GM21515 (cell line): ENCODE data around the gene LMX1B.
"Not testable (repeated sequence)": the region's sequence is repeated elsewhere in the genome, so short reads cannot be mapped to it uniquely, and the experiment has no call there.

Experiments used
- ATAC-seq: cut with Tn5 transposase; IDR thresholded peaks from one replicate; pipeline ENCODE4 v1.9.1; 2021; ENCODE audit not compliant: unreplicated experiment

The LMX1B gene

GRCh38 chr9:126652140-126652582, 38.4 kb downstream of the LMX1B start:
- no peak for ATAC-seq

DNA sequence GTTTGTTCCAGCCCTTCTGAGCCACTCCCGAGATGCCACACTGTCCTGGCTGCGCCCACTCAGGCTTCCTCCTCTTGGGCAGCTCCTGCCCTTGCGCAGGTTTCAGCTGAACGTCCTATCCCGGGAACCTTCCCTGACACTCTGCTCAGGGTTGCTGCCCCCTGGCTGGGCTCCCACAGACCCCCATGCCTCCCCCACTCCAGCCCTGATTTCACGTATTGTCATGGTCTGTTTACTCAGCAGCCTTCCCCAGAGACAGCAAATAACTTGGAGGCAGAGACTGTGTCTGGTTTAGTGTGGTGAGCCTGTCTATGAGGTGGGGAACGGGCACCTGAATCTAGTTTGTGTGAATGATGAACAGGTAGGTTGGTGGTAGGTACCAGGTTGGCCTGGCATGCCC, 40.4 kb downstream of the LMX1B start:
- no peak for ATAC-seq

- ATAC-seq, result not testable (repeated sequence)
Observed at GRCh38 chr9:126656214-126656613, 42.5 kb downstream of the LMX1B start.

DNA sequence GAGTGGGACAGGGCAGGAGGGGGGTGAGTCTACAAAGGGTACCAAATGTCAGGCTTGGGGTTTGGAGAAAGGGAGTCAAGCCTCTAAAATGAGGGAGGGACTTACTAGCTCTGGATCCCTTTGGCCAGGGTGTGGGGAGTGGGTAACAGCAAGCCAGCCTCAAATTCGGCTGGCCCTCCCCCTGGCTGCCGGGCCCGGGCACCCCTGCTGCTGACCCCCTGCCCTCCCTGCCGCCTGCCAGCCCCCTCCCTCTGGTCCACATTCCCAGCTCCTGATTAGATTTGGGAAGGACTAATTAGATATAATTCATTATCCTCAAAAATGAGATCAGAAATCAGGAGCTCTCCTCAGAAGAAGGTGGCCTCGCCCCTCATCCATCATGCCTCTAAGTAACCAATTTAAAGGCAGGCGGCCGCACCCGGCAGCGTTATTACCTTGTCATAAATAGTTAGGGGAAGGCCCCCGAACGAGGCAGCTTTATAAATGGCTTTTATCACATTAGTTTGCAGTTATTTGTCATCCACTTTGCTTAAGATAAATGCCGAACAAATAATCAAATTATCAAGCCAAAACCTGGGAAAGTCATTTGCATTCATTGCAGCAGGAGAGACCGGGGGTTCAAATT, 44.6 kb downstream of the LMX1B start:
- ATAC-seq, result no peak

DNA sequence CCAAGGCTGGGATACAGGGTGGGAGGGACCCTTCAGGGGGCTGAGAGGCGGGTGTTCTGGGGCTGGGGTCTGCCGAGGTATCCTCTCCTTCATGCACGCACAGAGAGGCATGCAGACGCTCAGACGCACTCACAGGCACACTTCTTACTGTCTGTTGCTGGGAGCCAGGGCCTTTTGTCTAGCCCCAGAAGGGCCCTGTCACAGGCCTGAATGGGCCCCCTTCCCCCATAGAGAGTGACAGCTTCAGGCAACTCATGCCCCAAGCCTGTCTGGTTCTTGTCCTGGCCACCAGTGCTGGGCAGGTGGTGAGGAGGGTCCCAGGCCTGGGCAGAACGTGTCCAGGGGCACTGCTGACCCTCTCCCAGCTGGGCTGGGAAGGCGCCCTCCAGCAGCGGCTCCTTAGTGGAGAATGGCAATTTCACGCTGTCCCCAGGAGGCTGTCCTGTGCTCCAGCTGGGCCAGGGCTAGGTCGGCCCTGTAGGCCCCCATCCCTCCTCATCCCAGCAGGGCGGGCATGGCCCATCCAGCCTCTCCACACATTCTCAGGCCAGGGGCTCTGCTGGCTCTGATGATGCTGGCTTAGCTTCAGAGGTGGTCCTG, 45.3 kb downstream of the LMX1B start:
- ATAC-seq, result no peak

- ATAC-seq, result no peak
Observed at GRCh38 chr9:126661122-126661520, 47.4 kb downstream of the LMX1B start.

DNA sequence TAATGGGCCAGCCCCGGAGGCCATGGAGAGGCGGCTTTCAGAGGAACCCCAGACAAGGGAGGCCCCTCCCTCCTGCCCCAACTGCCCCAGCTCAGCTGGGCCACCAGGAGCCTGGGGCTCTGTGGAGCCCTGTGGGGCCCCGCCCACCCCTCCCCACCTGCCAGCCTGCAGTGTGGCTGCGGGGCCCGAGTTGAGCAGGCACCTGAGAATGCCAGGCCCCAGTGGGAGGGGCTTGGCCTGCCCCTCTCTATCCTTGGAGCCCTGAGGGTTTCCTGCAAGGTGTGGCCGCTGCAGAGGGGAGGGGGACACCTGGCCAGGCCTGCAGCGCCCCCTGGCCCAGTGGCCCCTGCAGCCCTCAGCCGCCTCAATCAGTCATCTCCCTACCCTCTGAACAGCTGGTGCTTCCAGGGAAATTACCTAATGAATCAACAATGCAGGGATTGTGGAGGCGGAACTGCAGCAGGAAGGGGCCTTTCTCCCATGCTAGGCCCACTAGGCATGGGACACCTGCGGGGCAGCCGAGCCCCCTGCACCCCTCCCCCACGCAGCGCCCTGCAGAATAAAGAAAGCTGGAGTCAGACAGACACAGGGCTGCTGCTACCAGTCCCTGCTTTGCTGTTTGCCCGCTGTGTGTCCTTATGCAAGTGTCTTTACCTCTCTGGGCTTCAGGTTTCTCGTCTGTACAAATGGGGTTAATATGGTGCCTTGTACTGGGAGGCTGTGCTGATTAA, 48.0 kb downstream of the LMX1B start:
- no peak for ATAC-seq

GRCh38 chr9:126663661-126664072, 49.9 kb downstream of the LMX1B start:
- ATAC-seq, result no peak

GRCh38 chr9:126664900-126665643, 51.3 kb downstream of the LMX1B start:
- ATAC-seq, result no peak

GRCh38 chr9:126665644-126666035, 51.9 kb downstream of the LMX1B start:
- ATAC-seq, result no peak

- no peak for ATAC-seq
Observed at GRCh38 chr9:126666155-126666803, 52.6 kb downstream of the LMX1B start.

DNA sequence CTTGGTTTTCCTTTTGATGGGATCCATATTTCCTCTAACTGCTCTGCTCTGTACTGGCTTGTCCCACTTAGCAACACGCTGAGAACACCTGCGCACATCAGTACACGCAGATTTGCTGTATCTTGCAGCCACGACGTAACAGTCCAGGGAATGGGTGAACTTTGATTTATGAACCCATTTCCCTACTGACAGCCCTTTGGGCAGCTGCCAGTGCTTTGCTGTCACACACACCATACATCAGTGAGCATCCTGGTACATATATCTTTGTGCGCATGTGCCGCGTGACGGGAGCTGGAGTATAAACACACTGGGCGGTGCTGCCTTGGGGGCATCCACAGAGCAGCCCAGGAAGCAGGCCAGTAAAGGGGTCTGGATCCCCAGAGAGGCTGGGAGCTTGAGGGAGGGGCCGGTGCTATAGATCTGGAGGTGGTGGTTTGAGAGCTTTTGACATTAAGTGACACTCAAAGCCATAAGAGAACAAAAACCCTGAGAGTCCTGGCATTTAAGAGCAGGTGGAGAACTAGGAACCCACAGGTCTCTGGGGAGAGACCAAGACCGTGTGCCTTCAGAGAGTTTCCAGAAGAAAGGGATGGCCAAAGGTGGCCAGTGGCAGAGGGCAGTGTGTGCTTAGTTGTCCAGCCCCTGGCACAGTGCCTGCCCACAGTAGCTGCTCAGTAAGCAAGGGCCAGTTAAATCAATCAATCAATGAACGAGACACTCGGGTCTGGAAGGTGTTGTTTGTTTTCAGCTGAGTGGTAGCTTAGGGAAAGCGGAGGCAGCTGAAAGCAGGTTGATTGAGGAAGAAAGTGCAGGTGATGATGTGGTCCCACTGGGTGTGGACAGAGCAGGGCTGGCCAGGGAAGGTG, 53.7 kb downstream of the LMX1B start:
- no peak for ATAC-seq

DNA sequence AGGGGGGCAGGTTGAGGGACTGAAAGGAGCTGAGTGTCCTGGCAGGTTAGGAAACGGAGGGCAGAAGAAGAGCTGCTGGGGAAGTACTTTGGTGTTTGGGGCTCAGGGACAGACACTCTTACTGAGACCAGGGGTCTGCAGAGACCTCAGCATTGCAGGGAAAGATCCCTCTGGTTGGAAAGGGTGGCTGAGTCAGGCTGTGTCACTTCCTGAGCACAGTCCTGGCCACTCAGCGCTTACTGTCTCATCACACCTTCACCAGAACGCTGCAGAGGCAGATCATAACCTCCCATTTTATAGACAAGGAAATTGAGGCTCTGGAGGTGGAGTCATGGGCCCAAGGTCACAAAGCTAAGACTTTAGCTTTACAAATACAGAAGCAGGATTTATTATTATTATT, 54.3 kb downstream of the LMX1B start:
- ATAC-seq, result no peak

- no peak for ATAC-seq
Observed at GRCh38 chr9:126669108-126669507, 55.4 kb downstream of the LMX1B start.

DNA sequence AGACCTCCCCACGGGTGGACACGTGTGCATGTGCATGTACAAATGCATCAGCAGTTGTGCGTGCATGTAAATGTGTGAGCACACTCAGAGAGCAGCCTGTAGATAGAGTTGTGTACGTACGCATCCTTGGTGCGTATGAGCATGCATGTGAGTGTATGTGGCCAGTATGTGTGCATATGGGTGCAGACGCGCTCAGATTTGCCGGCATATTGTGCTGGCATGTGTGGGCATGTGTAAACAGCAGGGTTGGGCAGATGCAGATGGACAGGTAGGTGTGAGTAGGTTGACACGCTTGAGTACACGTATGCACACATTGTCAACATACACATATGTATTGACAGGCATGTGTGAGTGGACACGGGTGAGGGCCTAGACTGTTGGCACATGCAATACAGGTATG, 56.5 kb downstream of the LMX1B start:
- ATAC-seq, result no peak

DNA sequence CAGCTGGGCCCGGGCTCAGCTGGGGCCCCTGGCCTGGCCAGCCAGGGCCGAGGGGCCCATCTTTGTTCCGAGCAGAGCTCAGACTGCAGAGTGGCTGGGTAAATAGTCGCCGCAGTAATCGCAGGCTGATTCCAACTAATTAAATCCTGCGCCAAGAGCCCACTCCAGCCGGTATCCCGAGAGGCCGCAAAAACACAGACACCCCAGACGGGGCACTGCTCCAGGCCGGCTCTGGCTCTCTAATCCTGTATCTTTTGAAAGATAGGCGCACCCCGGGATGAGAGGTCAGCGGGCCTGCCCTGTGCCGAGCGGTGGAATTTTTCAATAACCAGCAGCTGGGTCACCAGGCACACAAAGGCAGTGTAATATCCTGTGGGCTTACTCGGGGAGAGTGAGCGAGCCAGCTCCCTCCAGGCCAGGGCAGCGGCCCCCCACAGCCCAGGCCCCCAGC, 57.7 kb downstream of the LMX1B start:
- no peak for ATAC-seq

DNA sequence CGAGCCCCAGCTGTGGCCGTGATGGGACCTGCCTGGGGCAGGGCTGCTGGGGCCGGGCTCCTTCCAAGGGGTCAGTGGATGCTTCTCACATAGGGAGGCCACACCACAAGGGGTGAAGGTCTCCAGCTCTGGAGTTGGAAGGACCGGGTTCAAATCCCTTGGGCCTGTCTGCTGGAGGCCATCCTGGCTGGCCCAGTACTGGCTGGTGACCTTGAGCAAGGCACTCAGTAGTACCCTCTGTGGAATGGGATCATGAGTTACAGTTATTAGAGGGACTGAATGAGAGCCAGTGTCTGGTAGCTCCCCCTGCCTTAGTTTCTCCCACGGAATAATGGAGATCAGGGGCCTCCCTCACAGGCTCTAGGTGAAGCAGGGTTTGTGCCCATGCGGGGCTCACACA, 58.3 kb downstream of the LMX1B start:
- no peak for ATAC-seq

- no peak for ATAC-seq
Observed at GRCh38 chr9:126672634-126673284, 59.0 kb downstream of the LMX1B start.

DNA sequence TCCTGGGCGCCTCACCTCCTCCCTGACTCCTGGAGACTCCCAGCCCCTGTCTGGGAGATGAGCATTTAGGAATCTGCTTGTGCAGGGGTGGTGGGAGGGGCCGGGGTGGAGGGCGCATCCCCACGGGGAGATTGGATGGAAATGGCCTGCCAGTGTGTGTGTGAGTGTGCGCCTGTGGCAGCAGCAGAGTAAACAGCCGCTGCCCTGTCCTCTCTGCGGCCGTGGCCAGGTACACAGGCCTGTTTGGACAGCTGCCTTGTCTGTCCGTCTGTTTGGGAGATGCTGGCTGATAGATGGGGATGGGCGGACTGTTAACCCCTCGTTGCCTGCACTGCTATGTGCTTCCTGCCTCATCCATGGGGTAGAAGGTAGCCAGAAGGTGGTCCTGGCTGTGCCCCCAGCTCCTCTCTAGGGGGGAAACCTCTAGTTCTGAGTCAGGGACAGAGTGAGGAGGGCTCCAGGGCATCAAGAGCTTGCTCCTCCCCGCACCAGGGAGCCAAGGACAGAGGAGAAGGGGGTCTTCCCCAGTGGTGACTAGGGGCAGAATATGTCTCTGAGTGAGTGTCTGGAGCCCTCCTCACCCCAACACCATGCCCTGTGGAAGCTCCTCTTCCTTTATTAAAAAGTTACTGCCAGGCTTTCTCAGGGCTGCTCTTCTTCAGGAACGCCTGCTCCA, 60.1 kb downstream of the LMX1B start:
- ATAC-seq, result no peak
